Endothelial cell (in vitro differentiated cells): Measurements from ENCODE around the gene SEC14L3. TPM values are rescaled to one million over a fixed set of nuclear protein-coding genes. Genes with fewer than 3 reads are reported as not detected.

ENCODE experiments used
- DNase-seq: peaks from one replicate; pipeline ENCODE4 v3.0.0; 2021; ENCODE audit warnings: low spot score
- H3K27ac Mint-ChIP-seq: one replicate; pipeline ENCODE4 v1.8.0; 2021; ENCODE audit warnings: mixed read lengths, inconsistent platforms; ENCODE audit not compliant: unreplicated experiment
- H3K27me3 Mint-ChIP-seq: one replicate; pipeline ENCODE4 v1.8.0; 2021; ENCODE audit warnings: mild to moderate bottlenecking, moderate library complexity, mixed read lengths, inconsistent platforms; ENCODE audit not compliant: unreplicated experiment
- H3K36me3 Mint-ChIP-seq: one replicate; pipeline ENCODE4 v1.8.0; 2021; ENCODE audit warnings: mild to moderate bottlenecking, low read depth, mixed read lengths, inconsistent platforms; ENCODE audit not compliant: unreplicated experiment
- H3K4me1 Mint-ChIP-seq: one replicate; pipeline ENCODE4 v1.8.0; 2021; ENCODE audit warnings: mild to moderate bottlenecking, mixed read lengths, inconsistent platforms; ENCODE audit not compliant: unreplicated experiment
- H3K4me3 Mint-ChIP-seq: one replicate; pipeline ENCODE4 v1.8.0; 2021; ENCODE audit warnings: mild to moderate bottlenecking, mixed read lengths, inconsistent platforms; ENCODE audit not compliant: unreplicated experiment
- H3K9me3 Mint-ChIP-seq: one replicate; pipeline ENCODE4 v1.8.0; 2021; ENCODE audit warnings: mixed read lengths, inconsistent platforms; ENCODE audit not compliant: unreplicated experiment
- total RNA-seq: library from RNA; stranded (reverse); fragmentation: NEBNext Ultra II Directional; extraction: Animal tissue kit (Norgen Biotek cat#: 25700); gene quantifications from one replicate; pipeline ENCODE4 v1.2.1, GENCODE V29; 2021; ENCODE audit not compliant: unreplicated experiment
- TF ChIP-seq, protein P1 (sequence below): fragments of 200-600 bp; sonication (generic); IDR thresholded peaks from one replicate; pipeline ENCODE4 v1.5.0; 2021; ENCODE audit warnings: antibody characterized with exemption; ENCODE audit not compliant: unreplicated experiment

The SEC14L3 gene
- total RNA-seq, 1 donor from 2014 or later, result not detected

GRCh38 chr22:30513462-30513861, 41.6 kb upstream of the SEC14L3 start:
- no peak for DNase-seq
- Mint-ChIP-seq H3K9me3 (no peaks in the 10 kb centered on the region), H3K27ac (no peak overlapping the region), H3K27me3 (peaks cover 3% of the 10 kb centered on the region), H3K4me1 (no peaks in the 10 kb centered on the region), H3K36me3 (no peaks in the 10 kb centered on the region), H3K4me3 (no peak overlapping the region)
- TF ChIP-seq, protein P1, sequence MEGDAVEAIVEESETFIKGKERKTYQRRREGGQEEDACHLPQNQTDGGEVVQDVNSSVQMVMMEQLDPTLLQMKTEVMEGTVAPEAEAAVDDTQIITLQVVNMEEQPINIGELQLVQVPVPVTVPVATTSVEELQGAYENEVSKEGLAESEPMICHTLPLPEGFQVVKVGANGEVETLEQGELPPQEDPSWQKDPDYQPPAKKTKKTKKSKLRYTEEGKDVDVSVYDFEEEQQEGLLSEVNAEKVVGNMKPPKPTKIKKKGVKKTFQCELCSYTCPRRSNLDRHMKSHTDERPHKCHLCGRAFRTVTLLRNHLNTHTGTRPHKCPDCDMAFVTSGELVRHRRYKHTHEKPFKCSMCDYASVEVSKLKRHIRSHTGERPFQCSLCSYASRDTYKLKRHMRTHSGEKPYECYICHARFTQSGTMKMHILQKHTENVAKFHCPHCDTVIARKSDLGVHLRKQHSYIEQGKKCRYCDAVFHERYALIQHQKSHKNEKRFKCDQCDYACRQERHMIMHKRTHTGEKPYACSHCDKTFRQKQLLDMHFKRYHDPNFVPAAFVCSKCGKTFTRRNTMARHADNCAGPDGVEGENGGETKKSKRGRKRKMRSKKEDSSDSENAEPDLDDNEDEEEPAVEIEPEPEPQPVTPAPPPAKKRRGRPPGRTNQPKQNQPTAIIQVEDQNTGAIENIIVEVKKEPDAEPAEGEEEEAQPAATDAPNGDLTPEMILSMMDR, result no peak

DNA sequence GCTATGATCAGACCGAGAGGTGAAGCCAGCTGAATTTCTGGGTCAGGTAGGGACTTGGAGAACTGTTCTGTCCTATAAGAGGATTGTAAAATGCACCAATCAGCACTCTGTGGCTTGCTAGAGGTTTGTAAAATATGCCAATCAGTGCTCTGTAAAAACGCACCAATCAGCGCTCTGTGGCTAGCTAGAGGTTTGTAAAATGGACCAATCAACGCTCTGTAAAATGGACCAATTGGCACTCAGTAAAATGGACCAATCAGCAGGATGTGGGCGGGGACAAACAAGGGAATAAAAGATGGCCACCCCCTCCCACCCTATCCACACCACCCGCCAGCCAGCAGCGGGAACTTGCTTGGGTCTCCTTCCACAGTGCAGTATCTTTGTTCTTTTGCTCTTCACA, 40.1 kb upstream of the SEC14L3 start:
- TF ChIP-seq, protein P1, result no peak
- no peaks in the 10 kb centered on the region for H3K9me3 Mint-ChIP-seq
- H3K27me3 Mint-ChIP-seq, result peaks cover 5% of the 10 kb centered on the region
- no peaks in the 10 kb centered on the region for H3K4me1 Mint-ChIP-seq
- no peaks in the 10 kb centered on the region for H3K36me3 Mint-ChIP-seq
- no peak overlapping the region for H3K27ac Mint-ChIP-seq
- no peak for DNase-seq
- H3K4me3 Mint-ChIP-seq, result no peak overlapping the region

DNA sequence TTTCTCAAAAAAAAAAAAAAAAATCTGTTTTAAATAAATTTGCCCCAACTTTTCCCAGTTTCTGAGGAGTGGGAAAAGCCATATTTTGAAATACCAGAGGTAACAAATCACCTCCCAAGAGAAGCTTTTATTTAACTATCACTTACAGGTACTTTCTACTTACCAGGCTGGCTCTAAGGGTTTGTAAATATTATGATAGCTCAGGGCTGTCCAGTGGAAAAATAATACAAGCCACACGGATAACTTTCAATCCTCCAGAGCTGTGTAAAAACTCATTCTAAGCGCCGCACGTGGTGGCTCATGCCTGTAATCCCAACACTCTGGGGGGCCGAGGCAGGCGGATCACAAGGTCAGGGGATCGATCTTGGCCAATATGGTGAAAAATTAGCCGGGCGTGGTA, 39.3 kb upstream of the SEC14L3 start:
- DNase-seq, result no peak
- no peaks in the 10 kb centered on the region for H3K36me3 Mint-ChIP-seq
- no peaks in the 10 kb centered on the region for H3K4me1 Mint-ChIP-seq
- no peak overlapping the region for H3K4me3 Mint-ChIP-seq
- TF ChIP-seq, protein P1, result no peak
- no peaks in the 10 kb centered on the region for H3K9me3 Mint-ChIP-seq
- H3K27ac Mint-ChIP-seq, result no peak overlapping the region
- peaks cover 5% of the 10 kb centered on the region for H3K27me3 Mint-ChIP-seq

GRCh38 chr22:30508216-30508615, 36.4 kb upstream of the SEC14L3 start:
- Mint-ChIP-seq H3K27me3 (peaks cover 5% of the 10 kb centered on the region), H3K27ac (no peak overlapping the region), H3K4me3 (no peak overlapping the region), H3K9me3 (no peaks in the 10 kb centered on the region), H3K36me3 (no peaks in the 10 kb centered on the region), H3K4me1 (no peaks in the 10 kb centered on the region)
- TF ChIP-seq, protein P1, result no peak
- no peak for DNase-seq

- no peaks in the 10 kb centered on the region for H3K9me3 Mint-ChIP-seq
- no peak overlapping the region for H3K4me3 Mint-ChIP-seq
- no peak overlapping the region for H3K27ac Mint-ChIP-seq
- H3K36me3 Mint-ChIP-seq, result no peaks in the 10 kb centered on the region
- peaks cover 4% of the 10 kb centered on the region for H3K27me3 Mint-ChIP-seq
- DNase-seq, result no peak
- H3K4me1 Mint-ChIP-seq, result no peaks in the 10 kb centered on the region
- TF ChIP-seq, protein P1, result no peak
Observed at GRCh38 chr22:30507670-30508069, 35.9 kb upstream of the SEC14L3 start.
